Parathyroid adenoma (tissue), 2 donors: ENCODE measurements around the gene PHKB.

Experiments used
- H2AFZ ChIP-seq: fragments of 300-600 bp; sonication (generic); one replicate; pipeline ENCODE4 v1.7.0; 2017; ENCODE audit warnings: antibody characterized with exemption, mild to moderate bottlenecking
- H3K27ac ChIP-seq: fragments of 300-600 bp; sonication (generic); one replicate; pipeline ENCODE4 v1.7.0; 2017
- H3K27me3 ChIP-seq: fragments of 300-600 bp; sonication (generic); one replicate; pipeline ENCODE4 v1.7.0; 2017; ENCODE audit warnings: low read length; ENCODE audit not compliant: control insufficient read depth, insufficient read depth
- H3K36me3 ChIP-seq: fragments of 300-600 bp; sonication (generic); one replicate; pipeline ENCODE4 v1.7.0; 2017; ENCODE audit warnings: low read length; ENCODE audit not compliant: control insufficient read depth, insufficient read depth
- H3K4me1 ChIP-seq: fragments of 300-600 bp; sonication (generic); one replicate; pipeline ENCODE4 v1.7.0; 2017; ENCODE audit warnings: control low read depth
- H3K4me2 ChIP-seq: fragments of 300-600 bp; sonication (generic); one replicate; pipeline ENCODE4 v1.7.0; 2017; ENCODE audit warnings: low read length
- H3K4me3 ChIP-seq: fragments of 300-600 bp; sonication (generic); one replicate; pipeline ENCODE4 v1.7.0; 2017; ENCODE audit warnings: low read depth, low read length
- H3K79me2 ChIP-seq: fragments of 300-600 bp; sonication (generic); one replicate; pipeline ENCODE4 v1.7.0; 2017; ENCODE audit warnings: control low read depth
- H3K9ac ChIP-seq: fragments of 300-600 bp; sonication (generic); one replicate; pipeline ENCODE4 v1.7.0; 2017; ENCODE audit warnings: mild to moderate bottlenecking
- H3K9me3 ChIP-seq: fragments of 300-600 bp; sonication (generic); one replicate; pipeline ENCODE4 v1.7.0; 2017; ENCODE audit warnings: low read length; ENCODE audit not compliant: control insufficient read depth
- TF ChIP-seq, protein P1 (sequence below): fragments of 300-600 bp; sonication (generic); IDR thresholded peaks from one replicate; pipeline ENCODE4 v1.7.0; 2017; ENCODE audit warnings: antibody characterized with exemption, mild to moderate bottlenecking
- donor health status: primary hyperparathyroidism.

PHKB gene

DNA sequence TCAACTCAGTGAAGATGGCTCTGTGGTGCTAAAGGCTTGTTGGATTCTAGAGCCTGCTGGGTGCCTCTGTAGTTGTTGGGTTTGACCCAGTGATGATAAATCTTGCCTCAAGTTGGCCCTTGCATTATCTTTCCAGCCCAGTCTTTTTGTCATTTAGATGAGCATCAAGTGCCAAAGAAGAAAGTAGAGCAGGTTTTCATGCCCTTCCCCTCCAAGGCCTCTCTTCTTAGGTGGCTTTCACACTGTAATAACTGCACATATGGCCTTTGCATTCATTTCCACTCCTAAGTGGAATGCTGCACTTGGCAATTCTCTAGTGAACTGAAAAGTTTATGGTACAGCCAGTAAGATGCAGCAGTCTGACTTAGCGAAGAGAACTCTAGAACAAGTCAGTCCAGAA lies 165.1 kb downstream of the PHKB start:
- TF ChIP-seq, protein P1, sequence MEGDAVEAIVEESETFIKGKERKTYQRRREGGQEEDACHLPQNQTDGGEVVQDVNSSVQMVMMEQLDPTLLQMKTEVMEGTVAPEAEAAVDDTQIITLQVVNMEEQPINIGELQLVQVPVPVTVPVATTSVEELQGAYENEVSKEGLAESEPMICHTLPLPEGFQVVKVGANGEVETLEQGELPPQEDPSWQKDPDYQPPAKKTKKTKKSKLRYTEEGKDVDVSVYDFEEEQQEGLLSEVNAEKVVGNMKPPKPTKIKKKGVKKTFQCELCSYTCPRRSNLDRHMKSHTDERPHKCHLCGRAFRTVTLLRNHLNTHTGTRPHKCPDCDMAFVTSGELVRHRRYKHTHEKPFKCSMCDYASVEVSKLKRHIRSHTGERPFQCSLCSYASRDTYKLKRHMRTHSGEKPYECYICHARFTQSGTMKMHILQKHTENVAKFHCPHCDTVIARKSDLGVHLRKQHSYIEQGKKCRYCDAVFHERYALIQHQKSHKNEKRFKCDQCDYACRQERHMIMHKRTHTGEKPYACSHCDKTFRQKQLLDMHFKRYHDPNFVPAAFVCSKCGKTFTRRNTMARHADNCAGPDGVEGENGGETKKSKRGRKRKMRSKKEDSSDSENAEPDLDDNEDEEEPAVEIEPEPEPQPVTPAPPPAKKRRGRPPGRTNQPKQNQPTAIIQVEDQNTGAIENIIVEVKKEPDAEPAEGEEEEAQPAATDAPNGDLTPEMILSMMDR: no peak
- H2AFZ ChIP-seq: no peak overlapping the region
- no peak overlapping the region for H3K4me3 ChIP-seq
- H3K79me2 ChIP-seq: peaks cover 2% of the 10 kb centered on the region
- no peaks in the 10 kb centered on the region for H3K36me3 ChIP-seq
- no peaks in the 10 kb centered on the region for H3K9me3 ChIP-seq
- H3K4me2 ChIP-seq: no peak overlapping the region
- H3K27me3 ChIP-seq: no peaks in the 10 kb centered on the region
- H3K4me1 ChIP-seq: no peaks in the 10 kb centered on the region
- no peak overlapping the region for H3K27ac ChIP-seq
- H3K9ac ChIP-seq: no peak overlapping the region

DNA sequence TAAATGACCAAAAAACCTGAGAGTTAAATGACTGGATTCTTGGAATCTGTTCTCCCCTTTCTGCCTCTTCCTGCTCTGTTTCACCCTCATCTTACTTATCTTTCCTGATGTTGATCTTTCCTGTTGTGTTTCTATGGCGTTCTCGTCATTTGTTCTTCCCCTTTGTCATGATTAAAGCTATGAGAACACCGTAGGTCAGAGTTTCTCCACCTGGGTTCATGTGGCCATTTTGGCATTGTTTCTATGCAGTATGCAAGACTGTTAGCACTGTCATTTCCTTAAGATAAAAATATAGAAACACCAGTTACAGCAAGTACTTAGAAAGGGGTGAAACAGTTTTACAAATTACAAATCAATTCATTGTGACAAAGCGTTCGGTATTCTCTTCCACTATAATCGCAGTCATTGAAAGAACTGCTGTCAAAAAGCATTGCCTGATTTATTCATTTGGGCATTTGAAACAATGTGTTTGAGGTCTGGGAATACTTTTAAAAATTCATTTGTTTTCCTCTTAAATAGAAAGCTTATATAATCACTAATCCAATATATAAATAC lies 166.0 kb downstream of the PHKB start:
- Histone ChIP-seq H3K4me3 (no peak overlapping the region), H3K27me3 (no peaks in the 10 kb centered on the region), H3K9ac (no peak overlapping the region), H3K4me2 (no peak overlapping the region), H3K36me3 (no peaks in the 10 kb centered on the region), H3K4me1 (no peaks in the 10 kb centered on the region), H2AFZ (no peak overlapping the region), H3K79me2 (peaks cover 2% of the 10 kb centered on the region), H3K27ac (no peak overlapping the region), H3K9me3 (no peaks in the 10 kb centered on the region)
- TF ChIP-seq, protein P1: no peak

DNA sequence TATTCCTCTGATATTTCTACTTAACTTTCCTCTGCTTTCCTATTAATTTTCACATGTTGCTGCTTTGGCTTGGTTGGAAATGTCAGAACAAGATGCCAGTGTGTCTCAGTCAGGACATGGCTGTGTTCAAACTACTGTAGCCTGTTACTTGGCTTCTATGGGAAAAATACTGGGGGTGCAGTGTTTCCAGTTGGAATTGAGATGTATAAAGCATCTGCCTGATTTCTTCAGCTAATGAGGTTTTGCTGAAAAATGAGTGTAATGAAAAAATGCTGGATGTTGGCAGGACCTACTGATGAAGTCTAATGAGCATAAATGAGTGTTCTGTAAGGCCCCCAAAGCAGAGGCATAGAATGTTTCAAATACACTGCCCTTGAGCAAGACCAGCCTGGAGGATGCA lies 166.6 kb downstream of the PHKB start:
- Histone ChIP-seq H3K27me3 (no peaks in the 10 kb centered on the region), H3K27ac (no peak overlapping the region), H3K9me3 (no peaks in the 10 kb centered on the region), H3K9ac (no peak overlapping the region), H3K4me1 (no peaks in the 10 kb centered on the region), H3K4me2 (no peak overlapping the region), H2AFZ (no peak overlapping the region), H3K79me2 (peaks cover 2% of the 10 kb centered on the region), H3K36me3 (no peaks in the 10 kb centered on the region), H3K4me3 (no peak overlapping the region)
- TF ChIP-seq, protein P1: no peak

DNA sequence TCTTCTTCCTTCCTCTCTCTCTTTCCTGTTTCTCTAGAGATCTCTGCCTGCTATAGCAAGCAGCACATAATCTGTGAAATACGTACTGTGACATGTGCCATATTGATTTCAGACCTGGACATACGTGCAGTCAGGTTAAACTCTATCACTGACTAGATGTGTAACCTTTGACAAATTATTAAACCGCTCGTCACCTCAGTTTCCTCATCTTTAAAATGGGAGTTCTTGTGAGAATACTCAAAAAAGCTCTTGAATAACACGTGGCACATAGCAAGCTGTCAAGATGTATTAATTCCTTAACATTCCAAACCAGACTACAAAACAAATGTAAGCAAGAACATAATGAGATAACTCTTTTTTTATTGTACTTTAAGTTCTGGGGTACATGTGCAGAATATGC lies 170.0 kb downstream of the PHKB start:
- H3K36me3 ChIP-seq: no peaks in the 10 kb centered on the region
- no peaks in the 10 kb centered on the region for H3K9me3 ChIP-seq
- H3K27ac ChIP-seq: no peak overlapping the region
- no peak overlapping the region for H2AFZ ChIP-seq
- TF ChIP-seq, protein P1: no peak
- H3K4me1 ChIP-seq: no peaks in the 10 kb centered on the region
- peaks cover 2% of the 10 kb centered on the region for H3K79me2 ChIP-seq
- H3K9ac ChIP-seq: no peak overlapping the region
- no peak overlapping the region for H3K4me3 ChIP-seq
- H3K27me3 ChIP-seq: no peaks in the 10 kb centered on the region
- no peak overlapping the region for H3K4me2 ChIP-seq

DNA sequence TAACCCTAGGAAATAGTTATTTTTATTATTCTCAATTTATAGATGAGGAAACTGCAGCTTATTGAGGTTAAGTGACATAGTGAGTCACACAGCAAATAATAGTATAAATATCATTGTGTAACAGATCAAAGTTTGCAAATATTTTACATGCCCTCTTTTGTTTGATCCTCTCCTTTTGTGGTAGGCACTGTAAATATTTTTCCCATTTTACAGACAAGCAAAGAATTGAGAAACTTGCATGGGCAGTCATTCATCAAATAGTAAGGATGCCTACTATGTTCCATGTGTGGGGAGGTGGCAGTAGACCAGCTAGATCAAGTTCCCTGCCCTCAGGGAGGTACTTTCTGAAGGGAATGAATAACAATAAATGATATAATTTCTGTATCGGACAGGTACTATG lies 173.0 kb downstream of the PHKB start:
- Histone ChIP-seq H3K79me2 (no peaks in the 10 kb centered on the region), H3K4me3 (no peak overlapping the region), H3K4me1 (no peaks in the 10 kb centered on the region), H3K9me3 (no peaks in the 10 kb centered on the region), H3K36me3 (no peaks in the 10 kb centered on the region), H3K27ac (no peak overlapping the region), H3K9ac (no peak overlapping the region), H3K27me3 (no peaks in the 10 kb centered on the region), H3K4me2 (no peak overlapping the region), H2AFZ (no peak overlapping the region)
- TF ChIP-seq, protein P1: no peak
